Measurements from ENCODE around the gene MORN1.

DNA sequence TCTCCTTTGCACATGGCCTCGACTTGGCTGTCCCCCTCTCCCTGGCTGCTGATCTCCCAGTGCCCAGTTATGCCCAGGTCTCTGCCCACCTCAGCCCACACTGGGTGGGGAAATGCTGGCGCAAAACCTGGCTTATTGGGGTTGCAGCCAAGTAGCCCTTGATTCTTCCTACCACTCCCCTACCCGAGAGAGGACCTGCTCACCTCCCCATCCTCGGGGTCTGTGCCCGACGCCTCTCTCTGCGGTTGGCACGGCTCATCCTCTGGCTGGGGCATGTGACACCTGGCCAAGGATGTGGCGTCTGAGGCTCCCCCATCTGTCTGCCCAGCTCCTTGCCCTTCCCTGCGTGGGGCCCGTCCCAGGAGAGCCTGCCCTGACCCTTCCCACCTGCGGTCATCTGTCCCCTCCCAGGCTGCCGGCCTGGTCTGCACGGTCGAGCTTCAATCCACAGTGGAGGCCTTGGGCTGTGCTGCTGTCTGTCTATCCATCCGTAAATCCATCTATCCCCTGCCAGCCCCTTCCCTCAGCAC lies 27.5 kb upstream of the MORN1 start:
- TF ChIP-seq, protein P1, sequence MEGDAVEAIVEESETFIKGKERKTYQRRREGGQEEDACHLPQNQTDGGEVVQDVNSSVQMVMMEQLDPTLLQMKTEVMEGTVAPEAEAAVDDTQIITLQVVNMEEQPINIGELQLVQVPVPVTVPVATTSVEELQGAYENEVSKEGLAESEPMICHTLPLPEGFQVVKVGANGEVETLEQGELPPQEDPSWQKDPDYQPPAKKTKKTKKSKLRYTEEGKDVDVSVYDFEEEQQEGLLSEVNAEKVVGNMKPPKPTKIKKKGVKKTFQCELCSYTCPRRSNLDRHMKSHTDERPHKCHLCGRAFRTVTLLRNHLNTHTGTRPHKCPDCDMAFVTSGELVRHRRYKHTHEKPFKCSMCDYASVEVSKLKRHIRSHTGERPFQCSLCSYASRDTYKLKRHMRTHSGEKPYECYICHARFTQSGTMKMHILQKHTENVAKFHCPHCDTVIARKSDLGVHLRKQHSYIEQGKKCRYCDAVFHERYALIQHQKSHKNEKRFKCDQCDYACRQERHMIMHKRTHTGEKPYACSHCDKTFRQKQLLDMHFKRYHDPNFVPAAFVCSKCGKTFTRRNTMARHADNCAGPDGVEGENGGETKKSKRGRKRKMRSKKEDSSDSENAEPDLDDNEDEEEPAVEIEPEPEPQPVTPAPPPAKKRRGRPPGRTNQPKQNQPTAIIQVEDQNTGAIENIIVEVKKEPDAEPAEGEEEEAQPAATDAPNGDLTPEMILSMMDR (IDR thresholded peaks at IDR 0.05; ENCODE audit: extremely low read depth in 1 of 2, insufficient read depth in 1 of 2, low read depth in 1 of 2, low read length in 2 of 2) = no peak
- TF ChIP-seq, protein P2, sequence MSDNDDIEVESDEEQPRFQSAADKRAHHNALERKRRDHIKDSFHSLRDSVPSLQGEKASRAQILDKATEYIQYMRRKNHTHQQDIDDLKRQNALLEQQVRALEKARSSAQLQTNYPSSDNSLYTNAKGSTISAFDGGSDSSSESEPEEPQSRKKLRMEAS (IDR thresholded peaks at IDR 0.05; ENCODE audit: insufficient read depth, insufficient read length) = no peak
- TF ChIP-seq POLR2A (IDR thresholded peaks at IDR 0.05; ENCODE audit: low read depth, low read length) = no peak
- TF ChIP-seq EZH2 (IDR thresholded peaks at IDR 0.05; ENCODE audit: borderline replicate concordance, low read depth, low read length, severe bottlenecking) = no peak
- no peak for TF ChIP-seq POLR2AphosphoS5 (IDR thresholded peaks at IDR 0.05; ENCODE audit: insufficient read depth, low read depth, low read length)
